HG03571 (cell line): ENCODE data around the gene UBLCP1.
A peak's percentile ranks its signal among the peaks of the same experiment; 100 is the strongest.
"Not testable (repeated sequence)": the region's sequence is repeated elsewhere in the genome, so short reads cannot be mapped to it uniquely, and the experiment has no call there.

ENCODE experiments used
- ATAC-seq: cut with Tn5 transposase; IDR thresholded peaks from one replicate; pipeline ENCODE4 v1.9.1; 2021; ENCODE audit not compliant: unreplicated experiment

UBLCP1 gene, protein sequence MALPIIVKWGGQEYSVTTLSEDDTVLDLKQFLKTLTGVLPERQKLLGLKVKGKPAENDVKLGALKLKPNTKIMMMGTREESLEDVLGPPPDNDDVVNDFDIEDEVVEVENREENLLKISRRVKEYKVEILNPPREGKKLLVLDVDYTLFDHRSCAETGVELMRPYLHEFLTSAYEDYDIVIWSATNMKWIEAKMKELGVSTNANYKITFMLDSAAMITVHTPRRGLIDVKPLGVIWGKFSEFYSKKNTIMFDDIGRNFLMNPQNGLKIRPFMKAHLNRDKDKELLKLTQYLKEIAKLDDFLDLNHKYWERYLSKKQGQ

DNA sequence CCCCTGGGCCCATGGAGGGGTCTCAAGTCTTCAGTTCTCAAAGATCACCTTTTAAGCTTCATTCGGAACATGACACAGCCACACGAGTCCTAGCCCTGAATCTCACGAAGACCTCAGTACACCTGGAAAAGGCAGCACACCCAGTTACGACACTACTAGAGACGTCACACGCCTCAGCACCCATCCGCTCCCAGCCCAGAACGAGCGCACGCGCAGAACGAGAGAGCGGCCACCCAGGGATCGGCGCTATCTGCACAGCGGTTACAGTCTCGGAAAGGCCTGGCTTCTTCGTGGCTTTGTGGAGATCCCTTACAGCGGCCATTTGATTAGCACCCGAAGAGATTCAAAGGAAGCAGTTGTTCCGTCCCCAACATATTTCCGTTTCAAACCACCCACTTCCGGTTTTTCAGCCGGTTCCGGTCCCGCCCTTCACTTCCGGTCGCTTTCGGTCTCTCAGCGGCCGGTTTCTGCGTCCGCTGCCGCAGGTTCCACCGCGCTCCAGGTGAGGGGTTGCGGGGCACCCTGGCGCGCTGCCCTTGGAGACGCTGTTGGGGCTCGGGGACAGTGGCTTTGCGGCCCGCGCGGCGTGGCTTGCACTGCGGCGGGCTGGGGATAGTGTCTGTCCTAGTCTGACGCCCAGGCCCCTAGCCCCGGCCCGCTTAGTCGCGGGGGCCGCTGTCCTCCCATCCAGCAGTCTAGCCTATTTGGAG, at the start of gene UBLCP1:
Gene UBLCP1 (plus strand): TSS at position 432 of the 710 bp plus-strand sequence. CDS start 5,626 bp downstream, outside the sequence.
- peak; percentile 91 for ATAC-seq

DNA sequence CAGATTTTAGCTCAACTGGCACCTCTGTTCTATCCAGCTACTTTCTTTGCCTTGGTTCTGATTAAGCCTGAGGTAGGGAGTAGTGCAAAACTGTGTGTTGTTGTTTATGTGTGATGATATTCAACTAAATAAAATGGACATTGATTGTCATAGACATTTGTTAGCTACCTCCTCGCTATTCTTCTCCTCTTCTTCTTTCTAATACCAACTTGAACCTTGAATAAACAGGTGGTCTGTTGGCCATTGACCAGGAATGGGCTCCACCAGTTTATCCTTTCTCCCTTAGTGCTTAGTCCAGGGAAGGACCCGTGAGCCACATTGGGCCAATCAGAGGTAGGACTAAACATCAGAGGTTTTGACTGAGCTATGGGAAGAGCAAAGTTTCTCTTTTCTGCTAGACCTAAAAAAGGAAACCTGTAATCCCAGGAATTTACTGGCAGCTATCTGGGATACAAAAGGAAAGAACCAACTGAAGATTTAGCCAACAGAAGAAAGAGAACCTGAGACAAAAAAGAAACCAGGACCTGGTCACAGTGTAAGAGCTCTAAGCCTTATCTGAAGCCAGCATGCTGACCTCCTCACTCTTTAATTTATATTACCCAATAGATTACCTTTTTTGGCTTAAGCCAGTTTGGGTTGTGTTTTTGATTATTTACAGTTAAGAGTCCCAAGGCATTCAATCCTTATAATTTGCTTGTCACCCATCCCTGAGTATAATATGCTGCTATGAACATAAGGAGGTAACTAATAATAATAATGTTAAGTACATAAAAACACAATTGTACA, 48.4 kb upstream of the UBLCP1 start:
- no peak for ATAC-seq

DNA sequence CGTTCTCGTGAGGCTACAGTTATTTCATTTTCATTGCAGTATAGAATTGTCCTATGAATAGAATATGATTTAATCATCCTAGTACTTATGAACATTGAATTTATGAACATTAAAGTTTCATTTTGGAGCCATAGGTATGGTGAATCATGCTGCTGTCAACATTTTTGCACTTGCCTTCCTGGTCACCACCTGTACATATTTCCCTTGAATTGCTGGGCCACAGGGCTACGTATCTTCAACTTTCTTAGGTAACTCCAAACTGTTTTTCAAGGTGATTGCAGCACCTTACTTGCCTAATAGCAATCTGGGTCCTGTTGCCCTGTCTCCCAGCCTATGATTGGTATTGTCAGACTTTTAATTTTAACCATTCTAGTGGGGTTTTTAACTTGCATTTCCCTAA, 47.2 kb upstream of the UBLCP1 start:
- ATAC-seq, result no peak

DNA sequence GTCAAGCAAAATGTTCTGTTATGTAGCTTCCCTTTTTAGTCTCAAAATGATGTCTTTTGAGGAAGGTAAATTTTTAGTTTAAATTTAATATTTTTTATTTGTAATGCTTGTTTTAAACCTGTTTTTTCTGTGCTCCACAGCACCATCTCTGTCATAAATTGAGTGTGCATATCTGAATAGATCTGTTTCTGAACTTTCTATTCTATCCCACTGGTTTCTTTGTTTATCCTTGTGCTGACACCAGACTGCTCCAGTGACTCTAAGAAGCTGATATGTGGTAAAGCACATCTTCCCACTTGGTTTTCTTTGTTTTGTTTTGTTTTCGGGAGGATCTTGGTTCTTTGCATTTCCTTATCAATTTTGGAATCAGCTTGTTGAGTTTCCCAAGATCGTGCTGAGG, 46.6 kb upstream of the UBLCP1 start:
- ATAC-seq, result no peak

DNA sequence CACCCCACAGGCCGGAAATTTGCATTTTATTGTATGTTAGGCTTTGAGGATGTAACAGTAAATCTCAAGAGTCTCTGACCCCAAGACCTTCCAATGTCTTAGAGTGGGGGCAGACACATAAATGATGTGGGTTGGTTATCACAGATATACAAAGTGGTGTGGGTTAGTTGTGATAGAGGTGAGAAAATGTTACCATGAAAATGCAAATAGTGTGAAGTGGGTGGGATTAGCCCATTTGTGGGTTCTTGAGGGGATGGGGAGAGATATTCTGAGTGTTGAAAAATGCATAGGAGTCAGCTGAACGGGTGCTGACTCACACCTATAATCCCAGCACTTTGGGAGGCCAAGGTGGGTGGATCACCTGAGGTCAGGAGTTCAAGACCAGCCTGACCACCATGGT, 45.9 kb upstream of the UBLCP1 start:
- no peak for ATAC-seq

DNA sequence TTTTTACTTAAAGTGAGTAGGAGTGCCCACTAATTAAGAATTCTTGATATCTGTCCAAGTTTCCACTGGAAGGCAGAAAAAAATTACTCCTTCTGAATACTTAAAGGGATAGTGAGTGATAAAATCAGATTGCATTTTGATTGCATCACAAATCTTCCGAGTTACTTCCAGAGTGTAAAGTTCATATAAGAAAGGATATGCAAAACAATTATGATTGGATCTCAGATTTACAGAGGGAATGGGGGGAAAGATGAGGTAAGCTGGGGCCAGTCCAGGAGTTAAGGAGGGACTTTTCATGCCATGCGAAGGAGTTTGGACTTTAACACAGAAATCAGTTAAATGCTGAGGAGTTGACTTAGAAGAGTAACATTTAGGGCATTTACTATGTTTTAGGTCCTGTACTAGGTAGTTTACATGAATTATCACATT, 44.5 kb upstream of the UBLCP1 start:
- ATAC-seq, result no peak

DNA sequence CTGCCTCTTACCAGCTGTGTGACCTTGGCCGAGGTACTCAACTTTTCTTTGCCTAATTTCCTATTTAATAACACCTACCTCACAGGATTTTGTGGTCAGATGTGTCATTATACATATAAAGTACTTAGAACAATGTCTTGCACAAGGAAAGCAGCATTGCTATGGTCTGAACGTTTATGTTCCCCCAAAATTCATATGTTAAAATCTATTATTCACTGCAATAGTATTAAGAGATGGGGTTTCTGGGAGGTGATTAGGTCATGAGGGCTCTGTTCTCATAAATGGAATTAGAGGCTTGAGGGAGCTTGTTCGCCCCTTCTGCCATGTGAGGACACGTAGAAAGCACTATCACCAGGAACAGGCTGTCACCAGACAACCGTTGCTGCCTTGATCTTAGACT, 42.9 kb upstream of the UBLCP1 start:
- ATAC-seq, result no peak

DNA sequence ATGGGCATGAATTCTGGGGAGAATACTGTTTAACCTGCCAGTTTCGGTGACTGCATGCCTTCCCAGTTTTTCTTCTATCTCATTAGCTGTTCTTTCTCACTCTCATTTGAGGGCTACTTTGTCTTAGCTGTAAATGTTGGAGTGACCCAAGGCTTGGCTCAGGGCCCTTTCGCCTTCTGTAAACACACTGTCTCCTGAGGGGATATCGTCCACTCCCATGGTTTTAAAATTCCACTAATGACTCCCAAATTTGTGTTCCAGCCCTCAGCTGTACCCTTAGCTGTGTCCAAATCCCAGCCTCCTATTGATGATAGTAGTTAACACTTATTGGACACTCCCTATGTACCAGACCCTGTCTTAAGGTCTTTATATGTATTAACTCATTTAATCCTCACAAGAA, 39.6 kb upstream of the UBLCP1 start:
- ATAC-seq, result no peak

DNA sequence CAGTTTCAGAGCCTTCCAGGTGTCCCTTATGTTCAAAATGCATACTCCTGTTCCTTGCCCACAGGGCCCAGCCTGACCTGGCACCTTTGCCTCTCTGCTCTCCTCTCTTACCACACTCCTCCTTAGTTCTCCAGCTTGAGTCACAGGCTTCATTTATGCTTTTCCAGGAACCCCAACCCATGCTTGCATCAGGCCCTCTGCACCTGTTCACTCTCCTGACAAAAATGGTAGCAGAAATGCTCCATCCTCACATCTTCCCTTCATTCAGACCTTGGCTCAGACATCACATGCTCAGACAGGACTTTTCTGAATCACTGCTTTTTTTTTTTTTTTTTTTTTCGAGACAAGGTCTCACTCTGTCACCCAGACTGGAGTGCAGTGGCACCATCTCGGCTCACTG, 38.6 kb upstream of the UBLCP1 start:
- no peak for ATAC-seq

DNA sequence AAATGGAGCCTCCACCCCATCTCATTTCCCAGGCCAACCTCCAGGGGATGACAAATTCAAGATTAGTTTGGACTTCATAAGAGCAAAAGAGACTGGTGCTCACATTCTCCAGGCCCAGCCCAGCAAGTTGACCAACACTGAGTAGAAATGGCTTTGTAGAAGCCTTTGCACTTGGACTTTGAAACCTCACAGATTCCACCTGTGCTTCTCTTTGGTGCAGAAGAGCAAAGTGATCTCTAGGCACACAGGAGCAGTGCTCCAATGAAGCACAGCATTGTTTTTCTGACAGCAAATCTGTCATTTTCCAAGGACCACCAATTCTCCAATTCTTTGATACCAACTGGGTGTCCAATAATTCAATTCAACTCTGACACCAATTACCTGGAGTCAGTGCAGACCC, 36.6 kb upstream of the UBLCP1 start:
- ATAC-seq, result no peak

DNA sequence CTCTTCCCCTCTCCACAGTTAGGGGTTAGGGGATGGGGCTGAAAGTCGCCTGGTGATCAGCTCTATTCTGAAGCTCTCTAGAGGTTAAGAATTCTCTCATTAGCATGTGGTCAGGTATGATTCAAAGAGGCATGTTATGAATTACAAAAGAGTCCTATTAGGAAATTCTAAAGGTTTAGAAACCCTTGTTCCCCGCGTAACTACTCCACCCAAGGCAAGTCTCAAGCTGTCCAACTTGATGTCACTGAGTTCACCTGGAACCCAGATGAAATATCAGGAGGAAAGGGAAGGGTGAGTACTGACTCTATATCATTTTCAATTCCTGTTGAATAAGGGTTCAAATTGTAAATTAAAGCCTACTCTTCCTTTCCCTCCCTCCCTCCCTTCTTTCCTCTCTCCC, 35.6 kb upstream of the UBLCP1 start:
- ATAC-seq, result no peak

DNA sequence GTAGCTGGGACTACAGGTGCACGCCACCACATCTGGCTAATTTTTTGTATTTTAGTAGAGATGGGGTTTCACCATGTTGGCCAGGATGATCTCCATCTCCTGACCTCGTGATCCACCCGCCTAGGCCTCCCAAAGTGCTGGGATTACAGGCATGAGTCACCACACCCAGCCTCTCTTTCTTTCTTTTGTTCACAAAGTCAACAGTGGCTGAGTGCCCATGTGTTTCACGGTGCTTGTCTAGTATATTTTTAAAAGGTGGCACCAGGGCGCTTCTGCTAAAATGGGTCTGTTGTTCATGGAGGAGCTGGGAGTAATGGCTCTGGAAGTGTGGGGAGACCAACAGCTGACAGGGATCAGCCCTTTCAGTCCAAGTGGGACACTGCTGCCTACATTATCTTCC, 35.0 kb upstream of the UBLCP1 start:
- ATAC-seq, result not testable (repeated sequence)

DNA sequence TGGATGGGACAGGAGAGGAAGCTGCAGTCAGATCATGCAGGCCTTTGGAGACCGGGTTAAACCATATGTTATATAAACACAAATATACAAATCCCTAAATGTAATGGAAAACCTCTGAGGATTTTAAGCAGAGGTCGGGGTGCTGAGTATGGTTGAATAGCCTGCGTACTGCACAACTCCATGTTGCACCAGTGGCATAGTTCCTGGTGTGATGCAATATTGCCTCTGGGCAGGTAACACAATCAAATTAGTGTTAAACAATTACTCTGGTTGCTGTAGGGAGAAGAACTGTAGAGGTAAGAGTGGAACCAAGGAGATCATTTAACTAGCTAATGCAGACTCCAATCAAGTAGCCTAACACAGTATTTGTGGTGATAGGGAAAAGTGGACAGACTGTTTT, 32.4 kb upstream of the UBLCP1 start:
- no peak for ATAC-seq

DNA sequence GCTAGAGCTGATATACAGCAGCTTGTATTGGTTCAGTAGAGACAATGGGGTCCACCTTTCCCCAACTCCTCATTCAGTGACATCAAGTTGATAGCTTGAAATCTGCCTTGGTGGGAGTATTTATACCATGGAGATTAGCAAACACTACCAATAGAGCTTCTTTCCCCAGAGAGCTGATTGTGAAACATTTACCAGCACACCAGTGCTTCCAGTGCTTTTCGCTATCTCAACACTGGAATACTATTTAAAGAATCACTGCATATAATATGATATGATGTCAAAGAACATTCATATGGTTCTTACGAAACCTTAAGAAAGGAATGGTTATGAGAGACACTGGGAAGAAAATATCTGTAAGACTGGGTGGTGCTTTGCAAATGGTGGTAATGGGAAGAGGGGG, 31.9 kb upstream of the UBLCP1 start:
- no peak for ATAC-seq

DNA sequence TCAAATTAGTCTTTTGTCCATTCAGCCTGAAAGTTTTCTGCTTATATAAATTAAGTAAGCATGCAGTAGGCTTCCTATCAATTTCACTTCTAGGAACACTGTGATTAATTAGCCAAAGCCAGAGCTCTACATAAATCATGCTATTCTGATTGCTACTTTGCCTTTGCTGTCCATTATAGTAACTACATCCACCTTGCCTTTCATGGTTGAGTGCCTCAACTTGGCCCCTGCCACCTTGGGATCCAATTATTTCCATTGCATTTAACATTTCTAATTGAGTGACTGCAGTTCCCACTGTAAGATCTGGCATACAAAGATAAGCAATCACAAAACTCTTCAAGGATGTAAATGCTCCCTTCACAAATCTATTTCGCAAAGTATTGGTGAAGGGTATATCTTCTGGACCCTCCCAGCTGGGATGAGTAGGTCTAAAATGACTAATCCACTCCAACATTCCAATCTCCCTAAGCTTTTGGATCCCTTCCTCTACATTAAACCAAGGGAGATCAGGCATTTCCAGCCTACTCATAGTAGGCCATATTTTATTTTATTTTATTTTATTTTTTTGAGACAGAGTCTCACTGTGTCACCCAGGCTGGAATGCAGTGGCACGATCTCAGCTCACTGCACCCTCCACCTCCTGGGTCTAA, 27.1 kb upstream of the UBLCP1 start:
- not testable (repeated sequence) for ATAC-seq

DNA sequence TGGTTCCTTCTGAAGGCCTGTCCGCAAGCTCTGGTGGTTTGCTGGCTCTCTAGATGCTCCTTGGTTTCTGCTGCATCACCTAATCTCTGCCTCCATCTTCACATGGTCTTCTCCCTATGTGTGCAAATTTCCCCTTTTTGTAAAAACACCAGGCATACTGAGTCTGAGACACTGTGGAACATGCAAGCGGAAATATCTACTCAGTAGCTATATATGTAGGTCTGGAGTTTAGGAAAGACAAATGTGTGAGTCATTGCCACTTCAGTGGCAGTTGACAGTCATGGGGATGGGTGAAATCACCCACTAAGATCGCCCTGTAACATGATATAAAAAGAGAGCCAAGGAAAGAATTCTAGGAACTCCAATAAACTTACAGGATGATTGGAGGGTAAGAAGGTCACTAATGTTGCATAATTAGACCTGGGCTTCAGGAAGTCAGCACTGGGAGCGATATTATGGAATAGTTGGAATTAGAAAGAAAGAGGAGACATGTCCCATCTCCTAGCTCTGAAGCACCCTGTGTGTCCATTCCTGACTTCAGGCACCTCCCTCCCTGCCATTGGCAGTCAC, 22.7 kb upstream of the UBLCP1 start:
- no peak for ATAC-seq

DNA sequence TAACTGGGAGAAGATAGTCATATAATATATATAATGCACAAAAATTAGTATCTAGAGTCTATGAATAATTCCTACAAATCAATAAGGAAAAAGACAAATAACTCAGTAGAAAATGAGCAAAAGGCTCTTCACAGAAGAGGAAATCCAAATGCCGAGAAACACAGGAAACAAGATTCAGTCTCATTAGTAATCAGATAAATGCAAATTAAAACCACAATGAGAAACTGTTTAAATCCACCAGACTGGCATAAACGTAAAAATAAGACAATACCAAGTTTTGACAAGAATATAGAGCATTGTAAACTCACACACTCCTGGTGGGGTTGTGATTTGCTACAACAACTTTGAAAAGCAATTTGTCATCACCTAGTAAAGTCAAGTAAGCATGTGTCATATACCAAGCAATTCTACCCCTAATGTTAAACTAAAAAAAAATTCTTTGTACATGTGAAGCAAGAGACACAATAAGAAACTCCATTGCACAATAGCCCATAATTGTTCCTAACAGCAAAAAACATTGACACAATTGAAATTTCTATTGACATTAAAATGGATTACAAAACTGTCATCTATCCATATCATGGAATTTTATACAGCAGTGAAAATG, 21.0 kb upstream of the UBLCP1 start:
- no peak for ATAC-seq

DNA sequence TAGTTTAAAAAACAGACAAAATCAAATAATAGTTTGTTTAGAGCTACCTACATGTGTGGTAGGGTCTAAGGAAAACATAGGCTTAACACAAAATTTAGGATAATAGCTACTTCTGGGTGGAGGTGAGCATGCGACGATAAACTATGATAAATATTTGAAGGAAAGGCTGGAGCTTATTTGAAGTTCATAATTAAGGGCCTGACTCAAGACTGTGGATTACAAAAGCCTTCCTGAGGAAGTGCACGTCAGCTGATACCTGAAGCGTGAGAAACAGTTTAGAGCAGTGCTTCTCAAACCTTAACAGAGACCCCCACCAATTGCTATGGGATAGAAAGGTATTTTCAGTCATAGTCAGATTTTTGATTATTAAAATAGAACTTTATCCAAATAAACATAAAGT, 20.4 kb upstream of the UBLCP1 start:
- no peak for ATAC-seq

DNA sequence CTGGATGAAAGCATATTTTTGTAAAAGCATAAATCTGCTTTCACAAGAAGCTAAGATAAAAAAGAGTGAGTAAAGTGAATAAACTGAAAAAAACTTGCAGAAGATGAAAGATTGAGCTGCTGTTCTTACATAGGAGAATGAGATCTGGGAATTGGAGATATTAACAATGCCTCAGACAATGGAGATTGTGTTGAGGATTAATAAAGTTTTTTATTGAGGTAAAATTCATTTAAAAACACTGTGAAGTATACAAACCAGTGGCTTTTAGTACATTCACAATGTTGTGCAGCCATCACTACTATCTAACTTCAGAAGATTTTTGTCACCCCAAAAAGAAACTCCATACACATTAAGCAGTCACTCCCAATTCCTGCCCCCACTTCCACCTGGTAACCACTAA, 19.7 kb upstream of the UBLCP1 start:
- ATAC-seq, result no peak

DNA sequence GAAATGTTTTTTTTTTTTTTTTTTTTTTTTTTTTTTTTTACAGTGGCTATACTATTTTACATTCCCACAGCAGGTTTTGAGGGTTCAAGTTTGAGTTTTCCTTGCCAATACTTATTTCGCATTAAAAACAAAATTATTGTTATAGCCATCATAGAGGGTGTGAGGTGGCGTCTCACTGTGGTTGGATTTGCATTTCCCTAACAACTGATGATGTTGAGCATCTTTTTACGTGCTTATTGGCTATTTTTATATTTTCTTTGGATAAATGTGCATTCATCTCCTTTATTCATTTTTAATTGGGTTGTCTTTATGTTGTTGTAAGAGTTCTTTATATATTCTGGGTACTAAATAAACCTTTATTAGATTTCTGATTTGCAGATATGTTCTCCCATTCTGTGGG, 18.9 kb upstream of the UBLCP1 start:
- no peak for ATAC-seq

DNA sequence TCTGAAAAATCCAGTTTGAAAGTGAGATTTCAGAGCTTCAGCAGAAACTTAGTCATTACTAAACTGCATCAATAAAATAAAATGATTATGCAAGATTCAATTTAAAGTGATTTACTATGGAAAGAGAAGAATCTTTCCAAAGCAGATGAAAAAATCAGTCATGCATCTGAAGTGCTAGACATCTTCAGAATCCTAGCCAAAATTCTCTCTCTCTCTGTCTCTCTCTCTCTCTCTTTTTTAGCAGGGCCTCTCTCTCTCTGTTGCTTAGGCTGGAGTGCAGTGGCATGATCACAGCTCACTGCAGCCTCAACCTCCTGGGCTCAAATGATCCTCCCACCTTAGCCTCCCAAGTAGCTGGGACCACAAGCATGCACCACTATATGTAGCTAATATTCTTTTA, 18.2 kb upstream of the UBLCP1 start:
- ATAC-seq, result no peak
